ENCODE measurements around the gene KCNH3.

Gene KCNH3

GRCh38 chr12:49541140-49541861, 2.5 kb downstream of the KCNH3 start:
- H3K4me3 ChIP-seq (ENCODE audit: low read length), result no peak overlapping the region
- no peaks in the 10 kb centered on the region for H3K36me3 ChIP-seq (ENCODE audit: insufficient read depth, low read length)
- H3K27me3 ChIP-seq (ENCODE audit: insufficient read depth, low read length), result peaks cover 100% of the 10 kb centered on the region
- H3K27ac ChIP-seq (ENCODE audit: low read depth, low read length), result no peak overlapping the region
- no peak overlapping the region for H3K9ac ChIP-seq (ENCODE audit: low read depth, low read length)
- WGBS, result 83% methylated on average over 18 of the region's 18 CpGs
- no peaks in the 10 kb centered on the region for H3K9me3 ChIP-seq (ENCODE audit: insufficient read depth, low read depth, low read length)
- peaks cover 8% of the 10 kb centered on the region for H3K4me1 ChIP-seq (ENCODE audit: insufficient read depth, low read length)

DNA sequence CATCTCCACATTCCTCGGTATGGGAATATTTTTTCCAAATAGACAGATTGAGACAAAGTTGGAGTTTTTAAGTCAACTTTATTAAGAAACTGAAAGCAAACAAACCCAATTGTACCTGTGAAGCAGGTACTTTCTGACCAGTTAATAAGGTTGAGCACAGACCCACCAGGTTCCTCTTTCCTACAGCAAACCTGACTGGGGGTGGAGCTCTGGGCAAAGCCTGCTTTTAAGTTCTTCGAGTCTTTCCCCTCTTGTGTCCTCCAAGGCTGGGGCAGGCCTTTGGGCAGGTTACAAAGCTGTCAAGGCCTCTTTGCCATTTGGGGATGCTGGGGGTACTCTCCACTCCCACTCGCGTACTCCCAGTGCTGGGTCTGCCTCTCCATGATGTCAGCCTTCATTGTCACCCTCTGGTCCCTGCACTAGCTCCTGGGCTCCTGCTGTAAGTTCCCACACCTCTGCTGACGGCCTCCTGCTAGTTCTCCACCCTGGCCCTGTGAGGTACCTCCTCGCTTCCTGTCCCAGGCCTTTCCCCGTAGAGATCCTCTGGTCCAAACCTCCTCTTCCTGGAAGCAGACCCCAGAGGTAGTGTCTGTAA, 3.2 kb downstream of the KCNH3 start:
- 85% methylated on average over 7 of the region's 7 CpGs for WGBS
- peaks cover 8% of the 10 kb centered on the region for H3K4me1 ChIP-seq (ENCODE audit: insufficient read depth, low read length)
- H3K27ac ChIP-seq (ENCODE audit: low read depth, low read length), result no peak overlapping the region
- H3K9ac ChIP-seq (ENCODE audit: low read depth, low read length), result no peak overlapping the region
- no peaks in the 10 kb centered on the region for H3K9me3 ChIP-seq (ENCODE audit: insufficient read depth, low read depth, low read length)
- no peak overlapping the region for H3K4me3 ChIP-seq (ENCODE audit: low read length)
- H3K36me3 ChIP-seq (ENCODE audit: insufficient read depth, low read length), result no peaks in the 10 kb centered on the region
- peaks cover 96% of the 10 kb centered on the region for H3K27me3 ChIP-seq (ENCODE audit: insufficient read depth, low read length)

DNA sequence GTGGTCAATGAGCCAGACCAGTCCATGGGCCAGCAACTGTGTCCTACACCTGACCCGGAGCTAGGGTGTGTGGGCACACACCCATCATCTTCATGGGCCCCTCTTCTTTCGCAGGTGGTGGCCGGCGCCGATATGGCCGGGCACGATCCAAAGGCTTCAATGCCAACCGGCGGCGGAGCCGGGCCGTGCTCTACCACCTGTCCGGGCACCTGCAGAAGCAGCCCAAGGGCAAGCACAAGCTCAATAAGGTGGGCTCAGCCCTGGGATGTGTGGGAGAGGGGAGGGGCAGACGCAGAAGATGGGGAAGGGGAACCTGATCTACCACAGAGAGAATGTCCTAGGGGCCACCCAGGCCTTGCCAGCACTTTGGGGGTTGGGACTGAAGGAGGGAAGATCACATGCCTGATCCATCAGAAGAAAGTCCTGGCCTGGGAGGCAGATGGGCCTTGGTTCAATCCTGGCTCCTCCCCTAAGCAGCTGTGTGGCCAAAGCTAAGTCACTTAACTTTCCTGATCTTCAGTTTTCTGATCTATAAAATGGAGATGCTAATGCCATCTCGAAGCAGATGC, 3.8 kb downstream of the KCNH3 start:
- Histone ChIP-seq H3K4me3 (ENCODE audit: low read length) (no peak overlapping the region), H3K36me3 (ENCODE audit: insufficient read depth, low read length) (no peaks in the 10 kb centered on the region), H3K9me3 (ENCODE audit: insufficient read depth, low read depth, low read length) (no peaks in the 10 kb centered on the region), H3K4me1 (ENCODE audit: insufficient read depth, low read length) (peaks cover 3% of the 10 kb centered on the region; the same call in 1 of the 2 replicates), H3K27me3 (ENCODE audit: insufficient read depth, low read length) (peaks cover 96% of the 10 kb centered on the region), H3K27ac (ENCODE audit: low read depth, low read length) (no peak overlapping the region), H3K9ac (ENCODE audit: low read depth, low read length) (no peak overlapping the region)
- 95% methylated on average over 15 of the region's 15 CpGs for WGBS

DNA sequence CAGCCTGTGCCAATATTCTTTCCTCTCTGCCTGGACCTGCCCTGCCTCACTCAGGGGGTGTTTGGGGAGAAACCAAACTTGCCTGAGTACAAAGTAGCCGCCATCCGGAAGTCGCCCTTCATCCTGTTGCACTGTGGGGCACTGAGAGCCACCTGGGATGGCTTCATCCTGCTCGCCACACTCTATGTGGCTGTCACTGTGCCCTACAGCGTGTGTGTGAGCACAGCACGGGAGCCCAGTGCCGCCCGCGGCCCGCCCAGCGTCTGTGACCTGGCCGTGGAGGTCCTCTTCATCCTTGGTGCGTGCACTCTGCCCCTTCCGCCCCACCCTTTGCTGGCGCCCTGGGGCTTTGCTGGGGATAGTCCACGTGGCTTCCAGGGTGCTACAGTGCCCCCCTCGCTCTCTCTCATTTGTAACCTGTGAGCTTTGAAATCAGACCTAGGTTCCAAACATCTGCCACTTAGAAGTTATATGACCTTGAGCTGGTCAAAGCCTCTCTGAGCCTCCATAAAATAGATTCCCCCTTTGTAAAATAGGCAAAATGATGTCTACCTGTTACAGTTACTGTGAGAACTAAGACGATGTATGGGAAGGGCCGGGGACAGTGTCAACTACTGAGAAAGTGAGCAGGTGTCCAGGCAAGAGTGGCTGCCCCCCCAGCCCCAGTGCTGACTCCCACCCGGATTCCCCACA, 4.5 kb downstream of the KCNH3 start:
- H3K9me3 ChIP-seq (ENCODE audit: insufficient read depth, low read depth, low read length), result no peaks in the 10 kb centered on the region
- no peak overlapping the region for H3K9ac ChIP-seq (ENCODE audit: low read depth, low read length)
- peaks cover 96% of the 10 kb centered on the region for H3K27me3 ChIP-seq (ENCODE audit: insufficient read depth, low read length)
- 75% methylated on average over 20 of the region's 20 CpGs for WGBS
- H3K27ac ChIP-seq (ENCODE audit: low read depth, low read length), result no peak overlapping the region
- H3K4me3 ChIP-seq (ENCODE audit: low read length), result peak overlapping the region; percentile 31; the same call in 1 of the 2 replicates
- no peaks in the 10 kb centered on the region for H3K36me3 ChIP-seq (ENCODE audit: insufficient read depth, low read length)
- no peaks in the 10 kb centered on the region for H3K4me1 ChIP-seq (ENCODE audit: insufficient read depth, low read length)

GRCh38 chr12:49543914-49544815, 5.3 kb downstream of the KCNH3 start:
- Histone ChIP-seq H3K4me1 (ENCODE audit: insufficient read depth, low read length) (no peaks in the 10 kb centered on the region), H3K9me3 (ENCODE audit: insufficient read depth, low read depth, low read length) (no peaks in the 10 kb centered on the region)
- 16% methylated on average over 39 of the region's 39 CpGs for WGBS

DNA sequence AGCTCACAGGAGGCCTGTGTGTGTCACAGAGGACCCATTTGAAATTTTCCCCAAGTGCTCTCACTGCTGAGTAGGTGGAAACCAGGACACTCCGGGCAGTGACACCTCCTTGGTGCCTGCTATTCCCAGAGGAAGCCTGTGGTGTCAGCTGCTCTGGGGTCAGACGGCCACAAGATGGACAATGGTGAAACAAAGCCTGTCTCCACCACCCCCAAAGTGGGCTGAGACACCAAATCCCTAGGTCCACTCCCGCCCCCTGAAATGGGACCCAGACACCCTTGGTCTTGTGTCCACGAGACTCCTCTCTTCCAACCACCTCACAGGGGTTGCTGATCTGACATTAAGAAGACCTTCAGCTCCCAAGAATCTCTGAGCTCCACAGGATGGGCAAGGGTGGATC, 7.0 kb downstream of the KCNH3 start:
- Histone ChIP-seq H3K27ac (ENCODE audit: low read depth, low read length) (no peak overlapping the region), H3K9me3 (ENCODE audit: insufficient read depth, low read depth, low read length) (no peaks in the 10 kb centered on the region), H3K4me1 (ENCODE audit: insufficient read depth, low read length) (0 out of 2 replicates have a peak, but pooled peaks cover 3% of the 10 kb centered on the region), H3K9ac (ENCODE audit: low read depth, low read length) (no peak overlapping the region), H3K27me3 (ENCODE audit: insufficient read depth, low read length) (peaks cover 96% of the 10 kb centered on the region), H3K36me3 (ENCODE audit: insufficient read depth, low read length) (no peaks in the 10 kb centered on the region), H3K4me3 (ENCODE audit: low read length) (no peak overlapping the region)
- WGBS, result 85% methylated on average over 4 of the region's 4 CpGs

More at GRCh38 chr12:49543914-49544815, 5.3 kb downstream of the KCNH3 start:
- Histone ChIP-seq H3K9ac (ENCODE audit: low read depth, low read length) (no peak overlapping the region), H3K4me3 (ENCODE audit: low read length) (peak overlapping the region; percentile 31), H3K36me3 (ENCODE audit: insufficient read depth, low read length) (no peaks in the 10 kb centered on the region), H3K27ac (ENCODE audit: low read depth, low read length) (no peak overlapping the region), H3K27me3 (ENCODE audit: insufficient read depth, low read length) (peaks cover 96% of the 10 kb centered on the region)

DNA sequence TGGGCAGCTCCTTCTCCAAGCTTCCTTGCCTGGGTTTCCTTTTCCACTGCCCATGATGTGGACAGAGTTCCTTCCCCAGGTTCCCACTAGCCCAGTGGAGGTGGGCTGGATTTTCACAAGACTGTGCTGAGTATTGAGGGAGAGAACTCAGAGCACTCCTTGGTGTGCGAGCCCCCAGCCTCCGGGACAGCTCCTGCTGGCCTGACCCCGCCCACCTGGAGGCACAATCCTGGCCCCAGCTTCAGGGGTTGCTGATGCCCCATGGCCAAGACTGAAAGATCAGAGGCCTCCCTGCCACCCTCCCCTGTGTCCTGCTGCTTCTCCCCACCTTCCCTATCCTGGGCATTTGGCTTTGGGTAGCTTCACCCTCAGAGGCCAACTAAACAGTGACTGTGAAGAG, 7.7 kb downstream of the KCNH3 start:
- H3K4me1 ChIP-seq (ENCODE audit: insufficient read depth, low read length), result 0 out of 2 replicates have a peak, but pooled peaks cover 3% of the 10 kb centered on the region
- H3K27ac ChIP-seq (ENCODE audit: low read depth, low read length), result no peak overlapping the region
- H3K4me3 ChIP-seq (ENCODE audit: low read length), result no peak overlapping the region
- H3K27me3 ChIP-seq (ENCODE audit: insufficient read depth, low read length), result peaks cover 94% of the 10 kb centered on the region
- 65% methylated on average over 3 of the region's 3 CpGs for WGBS
- no peak overlapping the region for H3K9ac ChIP-seq (ENCODE audit: low read depth, low read length)
- no peaks in the 10 kb centered on the region for H3K36me3 ChIP-seq (ENCODE audit: insufficient read depth, low read length)
- H3K9me3 ChIP-seq (ENCODE audit: insufficient read depth, low read depth, low read length), result no peaks in the 10 kb centered on the region

GRCh38 chr12:49547090-49547690, 8.4 kb downstream of the KCNH3 start:
- Histone ChIP-seq H3K9me3 (ENCODE audit: insufficient read depth, low read depth, low read length) (no peaks in the 10 kb centered on the region), H3K9ac (ENCODE audit: low read depth, low read length) (no peak overlapping the region), H3K27ac (ENCODE audit: low read depth, low read length) (no peak overlapping the region), H3K36me3 (ENCODE audit: insufficient read depth, low read length) (no peaks in the 10 kb centered on the region), H3K4me3 (ENCODE audit: low read length) (no peak overlapping the region), H3K27me3 (ENCODE audit: insufficient read depth, low read length) (peaks cover 94% of the 10 kb centered on the region), H3K4me1 (ENCODE audit: insufficient read depth, low read length) (0 out of 2 replicates have a peak, but pooled peaks cover 3% of the 10 kb centered on the region)
- 88% methylated on average over 7 of the region's 7 CpGs for WGBS

GRCh38 chr12:49548481-49548821, 9.6 kb downstream of the KCNH3 start:
- 0 out of 2 replicates have a peak, but pooled peaks cover 3% of the 10 kb centered on the region for H3K4me1 ChIP-seq (ENCODE audit: insufficient read depth, low read length)
- H3K27ac ChIP-seq (ENCODE audit: low read depth, low read length), result no peak overlapping the region
- 78% methylated on average over 8 of the region's 8 CpGs for WGBS
- no peaks in the 10 kb centered on the region for H3K9me3 ChIP-seq (ENCODE audit: insufficient read depth, low read depth, low read length)
- H3K36me3 ChIP-seq (ENCODE audit: insufficient read depth, low read length), result no peaks in the 10 kb centered on the region
- H3K9ac ChIP-seq (ENCODE audit: low read depth, low read length), result no peak overlapping the region
- peaks cover 93% of the 10 kb centered on the region for H3K27me3 ChIP-seq (ENCODE audit: insufficient read depth, low read length)
- H3K4me3 ChIP-seq (ENCODE audit: low read length), result peak overlapping the region; percentile 53

Measured in HUES64 (cell line).